OCI-LY3 (cell line): Measurements from ENCODE around the gene DUSP1.

Source experiments
- EZH2phosphoT487 ChIP-seq: fragments of 200-600 bp; shearing (Covaris generic); IDR thresholded peaks from 2 replicates; pipeline ENCODE4 v1.6.1; 2018; ENCODE audit warnings: antibody characterized with exemption, mixed run types, low read depth
- TF ChIP-seq, protein P1 (sequence below): fragments of 200-600, 300-600 bp; sonication (generic); IDR thresholded peaks from 2 replicates; pipeline ENCODE4 v1.5.1; 2014; ENCODE audit warnings: antibody characterized with exemption, low read length, low read depth

DNA sequence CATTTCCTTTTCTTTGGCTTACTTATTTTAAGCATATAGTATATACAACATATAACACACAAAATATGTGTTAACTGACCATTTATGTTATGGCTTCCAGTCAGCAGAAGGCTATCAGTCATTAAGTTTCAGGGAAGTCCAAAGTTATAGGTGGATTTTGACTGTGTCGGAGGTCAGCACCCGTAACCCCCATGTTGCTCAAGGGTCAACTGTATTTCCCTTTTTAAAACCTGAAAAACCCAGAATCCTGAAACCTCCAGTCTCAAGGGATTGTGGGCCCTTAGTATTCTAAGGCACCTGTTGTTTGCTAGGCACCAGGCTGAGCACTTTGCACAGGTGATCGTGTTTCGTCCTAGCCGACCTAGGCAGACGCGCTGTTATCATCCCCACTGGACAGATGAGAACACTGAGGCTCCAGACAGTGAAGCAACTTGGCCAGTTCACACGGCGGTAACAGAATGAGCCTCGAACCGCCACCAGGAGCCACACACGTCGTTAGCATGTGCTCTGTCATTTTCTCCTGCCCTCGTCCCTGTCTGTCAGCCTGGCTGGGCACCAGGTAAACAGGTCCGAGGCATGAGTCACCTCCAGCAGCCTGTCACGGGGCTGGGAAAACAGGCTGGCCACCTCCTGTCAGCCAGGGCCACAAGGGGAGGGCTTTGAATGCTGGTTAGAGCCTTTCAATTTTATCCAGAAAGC, 39.9 kb downstream of the DUSP1 start:
- TF ChIP-seq, protein P1, sequence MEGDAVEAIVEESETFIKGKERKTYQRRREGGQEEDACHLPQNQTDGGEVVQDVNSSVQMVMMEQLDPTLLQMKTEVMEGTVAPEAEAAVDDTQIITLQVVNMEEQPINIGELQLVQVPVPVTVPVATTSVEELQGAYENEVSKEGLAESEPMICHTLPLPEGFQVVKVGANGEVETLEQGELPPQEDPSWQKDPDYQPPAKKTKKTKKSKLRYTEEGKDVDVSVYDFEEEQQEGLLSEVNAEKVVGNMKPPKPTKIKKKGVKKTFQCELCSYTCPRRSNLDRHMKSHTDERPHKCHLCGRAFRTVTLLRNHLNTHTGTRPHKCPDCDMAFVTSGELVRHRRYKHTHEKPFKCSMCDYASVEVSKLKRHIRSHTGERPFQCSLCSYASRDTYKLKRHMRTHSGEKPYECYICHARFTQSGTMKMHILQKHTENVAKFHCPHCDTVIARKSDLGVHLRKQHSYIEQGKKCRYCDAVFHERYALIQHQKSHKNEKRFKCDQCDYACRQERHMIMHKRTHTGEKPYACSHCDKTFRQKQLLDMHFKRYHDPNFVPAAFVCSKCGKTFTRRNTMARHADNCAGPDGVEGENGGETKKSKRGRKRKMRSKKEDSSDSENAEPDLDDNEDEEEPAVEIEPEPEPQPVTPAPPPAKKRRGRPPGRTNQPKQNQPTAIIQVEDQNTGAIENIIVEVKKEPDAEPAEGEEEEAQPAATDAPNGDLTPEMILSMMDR = no peak
- TF ChIP-seq EZH2phosphoT487 = no peak
